Gastroesophageal sphincter (tissue), 3 donors: ENCODE results near the gene BCAS3.

Source experiments
- CTCF ChIP-seq, 4 experiments: fragments of 200-600 bp in 2 of 4; fragments of 450-650 bp in 2 of 4; sonication (generic) in 1 of 4; IDR thresholded peaks; one replicate each; pipeline ENCODE4 v1.5.1; 2017 to 2019; ENCODE audit warnings: antibody characterized with exemption in 4 of 4, mild to moderate bottlenecking in 2 of 4, moderate library complexity in 2 of 4
- EP300 ChIP-seq: sonication (generic); formaldehyde crosslinking; IDR thresholded peaks from one replicate; pipeline ENCODE4 v1.6.1; 2017; ENCODE audit warnings: antibody characterized with exemption, mild to moderate bottlenecking
- POLR2A ChIP-seq, 2 donors: fragments of 450-650 bp; IDR thresholded peaks; one replicate each; pipeline ENCODE4 v1.6.1; 2017; ENCODE audit warnings: antibody characterized with exemption in 2 of 2, mild to moderate bottlenecking in 2 of 2, moderate library complexity in 1 of 2
- POLR2AphosphoS5 ChIP-seq: sonication (generic); formaldehyde crosslinking; IDR thresholded peaks from one replicate; pipeline ENCODE4 v1.6.1; 2017; ENCODE audit warnings: antibody characterized with exemption

DNA sequence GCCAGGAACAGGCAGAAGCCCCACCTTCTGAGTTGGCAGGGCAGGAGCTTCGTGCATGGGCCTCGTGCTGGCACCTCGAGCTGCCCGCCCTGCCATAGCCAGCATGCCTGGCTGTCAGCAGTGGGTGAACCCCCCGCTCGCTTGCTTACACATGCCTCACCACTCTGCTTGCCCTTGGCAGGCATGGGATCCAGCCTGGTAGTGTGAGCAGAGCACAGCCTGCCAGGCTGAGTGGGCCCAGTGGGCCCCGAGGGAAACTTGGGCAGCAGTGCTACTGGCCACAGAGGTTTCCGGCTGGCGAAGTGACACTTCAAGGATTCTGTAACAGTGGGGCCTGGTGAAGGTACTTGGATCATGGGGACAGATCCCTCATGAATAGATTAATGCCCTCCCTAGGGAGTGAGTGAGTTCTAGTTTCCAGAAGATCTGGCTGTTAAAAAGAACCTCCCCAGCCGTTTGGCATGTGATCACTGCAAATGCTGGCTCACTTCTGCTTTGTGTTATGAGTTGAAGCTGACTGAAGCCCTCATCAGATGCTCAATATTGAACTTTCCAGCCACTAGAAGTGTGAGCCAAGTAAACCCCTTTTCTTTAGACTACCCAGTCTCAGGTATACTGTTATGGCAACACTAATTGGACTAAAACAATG lies 114.7 kb downstream of the BCAS3 start:
- TF ChIP-seq CTCF (IDR thresholded peaks at IDR 0.05) = no peak
- TF ChIP-seq POLR2A (IDR thresholded peaks at IDR 0.05) = no peak
- no peak for TF ChIP-seq POLR2AphosphoS5
- TF ChIP-seq EP300 = no peak
